H1 (cell line): ENCODE data around the gene THBS1. TPM values are rescaled to one million over a fixed set of nuclear protein-coding genes. Genes with fewer than 3 reads are reported as not detected.

Experiments used
- SAP30 ChIP-seq: fragments of 300-600 bp; sonication (generic); IDR thresholded peaks from 2 replicates; pipeline ENCODE4 v1.7.1; 2012; ENCODE audit warnings: low read length, moderate library complexity, mild to moderate bottlenecking, inconsistent platforms; ENCODE audit not compliant: insufficient read depth, insufficient replicate concordance
- SP4 ChIP-seq: IDR thresholded peaks from 2 replicates; pipeline ENCODE4 v1.6.1; 2012; ENCODE audit warnings: low read length, inconsistent platforms
- polyA plus RNA-seq, 7 experiments: library from polyadenylated mRNA; depleted of rRNA in 3 of 7; stranded (reverse) in 5 of 7; unstranded in 2 of 7; fragments of >200 nt in 5 of 7; fragments of 200-250 nt in 2 of 7; gene quantifications; 1 replicate in 5 of 7; 2 replicates in 1 of 7; 4 replicates in 1 of 7; pipeline versions ENCODE4 v1.2.1 to v1.2.3, GENCODE V29; 2011 to 2013; ENCODE audit warnings: missing spikeins in 2 of 7, mixed read lengths in 2 of 7
- total RNA-seq: library from RNA; stranded (reverse); fragmentation: NEBNext Ultra II Directional; extraction: Animal tissue kit (Norgen Biotek cat#: 25700); gene quantifications from 2 replicates; pipeline ENCODE4 v1.2.1, GENCODE V29; 2021

THBS1 gene
- total and polyA plus RNA-seq, 2 of the 8 experiments (the other 6 are each of a cell fraction or from before 2014, with no cell fraction given), result 10.3 to 63.3 TPM

- no peak for TF ChIP-seq SP4
- TF ChIP-seq SAP30, result no peak
- TF ChIP-seq, all 59 proteins: peak for 0
These were observed 45.9 kb upstream of the THBS1 start (continued) for GRCh38 chr15:39534996-39535395.
